Osteoblast (primary cell): ENCODE results near the gene NAV3. TPM values are rescaled to one million over a fixed set of nuclear protein-coding genes. Genes with fewer than 3 reads are reported as not detected.

Source experiments
- DNase-seq: peaks from one replicate; pipeline ENCODE4 v3.0.0; 2011; ENCODE audit warnings: low spot score, mixed read lengths; ENCODE audit not compliant: insufficient read length; ENCODE audit errors: missing footprints
- H2AFZ ChIP-seq: 2 replicates; pipeline ENCODE4 v1.6.0; 2011; ENCODE audit warnings: mild to moderate bottlenecking, low read length
- H3K27ac ChIP-seq: 2 replicates; pipeline ENCODE4 v1.5.1; 2011; ENCODE audit warnings: mild to moderate bottlenecking, low read depth, low read length, moderate library complexity
- H3K27me3 ChIP-seq: 2 replicates; pipeline ENCODE4 v1.6.0; 2012; ENCODE audit warnings: mild to moderate bottlenecking, control low read depth, inconsistent platforms, low read length, moderate library complexity; ENCODE audit not compliant: insufficient read depth
- H3K36me3 ChIP-seq: 2 replicates; pipeline ENCODE4 v1.5.1; 2011; ENCODE audit warnings: mild to moderate bottlenecking, low read length, control low read depth, moderate library complexity; ENCODE audit not compliant: insufficient read depth
- H3K4me1 ChIP-seq: 2 replicates; pipeline ENCODE4 v1.5.1; 2011; ENCODE audit warnings: mild to moderate bottlenecking, low read length, control low read depth, moderate library complexity; ENCODE audit not compliant: insufficient read depth
- H3K4me2 ChIP-seq: 2 replicates; pipeline ENCODE4 v1.6.0; 2011; ENCODE audit warnings: mild to moderate bottlenecking, low read length; ENCODE audit not compliant: insufficient read depth
- H3K4me3 ChIP-seq: fragments of 200-600 bp; sonication (generic); 3 replicates; pipeline ENCODE4 v1.5.1; 2012; ENCODE audit warnings: mild to moderate bottlenecking, low read length, inconsistent platforms; ENCODE audit not compliant: insufficient read depth
- H3K79me2 ChIP-seq: 2 replicates; pipeline ENCODE4 v1.6.0; 2012; ENCODE audit warnings: mild to moderate bottlenecking, low read length, control low read depth, inconsistent platforms; ENCODE audit not compliant: insufficient read depth
- H3K9me3 ChIP-seq: 2 replicates; pipeline ENCODE4 v1.5.1; 2011; ENCODE audit warnings: low read depth, low read length, control low read depth
- H4K20me1 ChIP-seq: 2 replicates; pipeline ENCODE4 v1.6.0; 2012; ENCODE audit warnings: mild to moderate bottlenecking, low read length, control low read depth; ENCODE audit not compliant: insufficient read depth
- total RNA-seq: library from RNA; depleted of rRNA; stranded (reverse); fragments of >200 nt; gene quantifications from 2 replicates; pipeline ENCODE4 v1.2.3, GENCODE V29; 2012
- TF ChIP-seq, protein P1 (sequence below): IDR thresholded peaks from 2 replicates; pipeline ENCODE4 v1.5.1; 2011; ENCODE audit warnings: mild to moderate bottlenecking, low read depth, low read length, moderate library complexity; ENCODE audit errors: extremely low read depth

The NAV3 gene
- total RNA-seq, 1 donor, result 84.7 TPM

DNA sequence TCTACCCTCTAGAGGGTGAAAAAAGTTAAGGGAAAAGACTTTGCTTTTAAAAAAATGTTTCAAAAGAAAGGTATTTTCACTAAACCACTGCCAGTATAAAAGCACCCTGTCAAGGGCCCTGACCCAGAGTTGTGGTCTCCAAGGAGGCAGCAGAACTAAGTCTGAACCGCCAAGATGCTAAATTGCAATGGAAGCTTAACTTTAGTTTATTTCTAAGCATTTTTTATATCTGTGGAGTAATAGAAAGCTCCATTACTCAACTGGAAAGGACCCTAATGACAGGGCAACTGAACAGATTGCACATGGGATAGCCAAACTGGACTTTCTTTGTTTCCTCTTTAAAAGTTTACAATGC lies 379.8 kb downstream of the NAV3 start:
- no peaks in the 10 kb centered on the region for H4K20me1 ChIP-seq
- peaks cover 32% of the 10 kb centered on the region for H3K36me3 ChIP-seq
- TF ChIP-seq, protein P1, sequence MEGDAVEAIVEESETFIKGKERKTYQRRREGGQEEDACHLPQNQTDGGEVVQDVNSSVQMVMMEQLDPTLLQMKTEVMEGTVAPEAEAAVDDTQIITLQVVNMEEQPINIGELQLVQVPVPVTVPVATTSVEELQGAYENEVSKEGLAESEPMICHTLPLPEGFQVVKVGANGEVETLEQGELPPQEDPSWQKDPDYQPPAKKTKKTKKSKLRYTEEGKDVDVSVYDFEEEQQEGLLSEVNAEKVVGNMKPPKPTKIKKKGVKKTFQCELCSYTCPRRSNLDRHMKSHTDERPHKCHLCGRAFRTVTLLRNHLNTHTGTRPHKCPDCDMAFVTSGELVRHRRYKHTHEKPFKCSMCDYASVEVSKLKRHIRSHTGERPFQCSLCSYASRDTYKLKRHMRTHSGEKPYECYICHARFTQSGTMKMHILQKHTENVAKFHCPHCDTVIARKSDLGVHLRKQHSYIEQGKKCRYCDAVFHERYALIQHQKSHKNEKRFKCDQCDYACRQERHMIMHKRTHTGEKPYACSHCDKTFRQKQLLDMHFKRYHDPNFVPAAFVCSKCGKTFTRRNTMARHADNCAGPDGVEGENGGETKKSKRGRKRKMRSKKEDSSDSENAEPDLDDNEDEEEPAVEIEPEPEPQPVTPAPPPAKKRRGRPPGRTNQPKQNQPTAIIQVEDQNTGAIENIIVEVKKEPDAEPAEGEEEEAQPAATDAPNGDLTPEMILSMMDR, result no peak
- peaks cover 14% of the 10 kb centered on the region for H3K4me1 ChIP-seq
- H3K9me3 ChIP-seq, result no peaks in the 10 kb centered on the region
- H3K79me2 ChIP-seq, result no peaks in the 10 kb centered on the region
- no peak overlapping the region for H3K4me3 ChIP-seq
- H3K27me3 ChIP-seq, result no peaks in the 10 kb centered on the region
- no peak for DNase-seq
- no peak overlapping the region for H3K4me2 ChIP-seq
- peak overlapping the region; percentile 71 for H3K27ac ChIP-seq
- H2AFZ ChIP-seq, result peak overlapping the region; percentile 56

DNA sequence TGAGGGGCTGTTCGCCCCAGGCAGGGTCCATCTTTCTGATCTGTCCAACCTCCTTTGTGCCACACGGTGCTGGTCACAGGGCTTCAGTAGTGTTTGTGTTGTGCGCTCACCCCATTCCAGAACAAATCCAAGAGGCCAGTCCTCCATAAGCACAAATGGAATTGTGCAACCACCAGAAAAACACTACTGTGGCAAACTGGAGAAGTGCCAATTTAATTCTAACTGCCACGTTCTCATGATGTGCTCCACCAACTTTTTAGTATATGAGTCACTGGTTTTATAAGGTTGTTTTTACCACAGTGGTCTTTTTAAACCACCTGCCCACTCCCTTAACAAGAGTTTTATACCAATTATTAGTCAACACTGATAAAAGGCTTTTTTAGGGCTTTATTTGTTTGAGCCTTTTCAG lies 380.2 kb downstream of the NAV3 start:
- TF ChIP-seq, protein P1, result no peak
- Histone ChIP-seq H3K4me2 (no peak overlapping the region), H3K36me3 (peaks cover 32% of the 10 kb centered on the region), H3K4me3 (no peak overlapping the region), H3K4me1 (peaks cover 14% of the 10 kb centered on the region), H3K9me3 (no peaks in the 10 kb centered on the region), H3K79me2 (no peaks in the 10 kb centered on the region), H3K27ac (peak overlapping the region; percentile 71), H2AFZ (peak overlapping the region; percentile 56), H4K20me1 (no peaks in the 10 kb centered on the region), H3K27me3 (no peaks in the 10 kb centered on the region)
- DNase-seq, result no peak

DNA sequence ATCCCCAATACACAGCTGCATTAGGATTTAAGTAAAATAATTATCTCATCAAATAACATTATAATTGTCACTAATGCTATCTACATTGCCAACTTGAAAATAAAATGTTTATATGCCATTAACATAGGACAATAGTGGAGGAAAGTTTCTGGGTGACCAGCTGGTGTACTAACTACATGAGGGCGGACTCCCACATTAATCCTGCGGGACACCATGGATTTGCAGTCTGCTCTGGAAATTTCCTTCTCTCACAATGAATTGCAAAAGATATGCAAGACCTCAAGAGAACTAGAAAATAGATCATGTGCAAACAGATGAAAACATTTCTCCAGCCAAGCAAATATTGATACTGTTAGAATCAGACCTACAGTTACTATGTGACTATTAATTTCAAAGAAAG lies 390.1 kb downstream of the NAV3 start:
- DNase-seq, result no peak
- Histone ChIP-seq H3K27ac (no peak overlapping the region), H2AFZ (no peak overlapping the region), H3K36me3 (no peaks in the 10 kb centered on the region), H3K79me2 (no peaks in the 10 kb centered on the region), H3K27me3 (no peaks in the 10 kb centered on the region), H3K4me2 (no peak overlapping the region), H3K9me3 (no peaks in the 10 kb centered on the region), H3K4me1 (no peaks in the 10 kb centered on the region), H4K20me1 (no peaks in the 10 kb centered on the region), H3K4me3 (no peak overlapping the region)
- TF ChIP-seq, protein P1, result no peak

DNA sequence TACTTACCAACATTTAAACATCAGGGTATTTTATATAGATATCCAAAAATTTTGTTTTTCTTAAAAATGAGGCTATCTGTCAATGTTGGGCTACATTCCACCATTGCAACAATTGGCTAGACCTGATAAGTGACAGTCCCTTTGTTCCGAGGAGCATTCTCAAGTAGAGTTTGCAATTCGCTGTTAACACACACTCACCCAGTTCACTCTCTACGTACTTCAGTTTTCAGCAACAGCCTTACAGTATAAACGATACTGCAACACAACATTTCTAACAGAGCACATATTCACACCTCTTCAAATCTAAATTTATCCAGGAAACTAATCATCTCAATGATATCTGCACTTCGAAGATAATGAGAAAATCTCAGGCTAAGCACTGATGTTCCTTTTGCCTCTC lies 393.5 kb downstream of the NAV3 start:
- H2AFZ ChIP-seq, result no peak overlapping the region
- no peak for DNase-seq
- no peak overlapping the region for H3K4me2 ChIP-seq
- H3K4me3 ChIP-seq, result no peak overlapping the region
- no peaks in the 10 kb centered on the region for H4K20me1 ChIP-seq
- TF ChIP-seq, protein P1, result no peak
- H3K27me3 ChIP-seq, result no peaks in the 10 kb centered on the region
- H3K4me1 ChIP-seq, result no peaks in the 10 kb centered on the region
- H3K79me2 ChIP-seq, result no peaks in the 10 kb centered on the region
- H3K27ac ChIP-seq, result no peak overlapping the region
- H3K9me3 ChIP-seq, result no peaks in the 10 kb centered on the region
- H3K36me3 ChIP-seq, result no peaks in the 10 kb centered on the region
